ENCODE results near the gene SHISA3. TPM values are rescaled to one million over a fixed set of nuclear protein-coding genes. Genes with fewer than 3 reads are reported as not detected.

The SHISA3 gene
- total RNA-seq, 1 experiment from 2014 or later: 29.5 TPM

GRCh38 chr4:42442601-42443000 is 45.3 kb downstream of the SHISA3 start:
- ChIA-PET POLR2A (ENCODE audit: unreplicated experiment) (no interaction called here), CTCF (no interaction called here)
- Histone ChIP-seq H3K27ac (ENCODE audit: low read length) (no peak overlapping the region), H3K36me3 (ENCODE audit: low read depth, low read length) (no peaks in the 10 kb centered on the region), H3K9me2 (replicated peaks; ENCODE audit: low read length) (no peaks in the 10 kb centered on the region), H3K27me3 (ENCODE audit: low read length) (no peaks in the 10 kb centered on the region), H3K4me3 (ENCODE audit: low read length) (no peak overlapping the region), H3K4me1 (ENCODE audit: insufficient read depth, low read length) (no peaks in the 10 kb centered on the region), H3K9me3 (ENCODE audit: low read length) (no peaks in the 10 kb centered on the region), H3F3A (ENCODE audit: low read length, unreplicated experiment) (no peaks in the 10 kb centered on the region), H3K9ac (ENCODE audit: low read length) (no peak overlapping the region), H4K20me1 (ENCODE audit: low read length) (no peaks in the 10 kb centered on the region), H2AFZ (ENCODE audit: low read length) (no peak overlapping the region), H3K4me2 (ENCODE audit: low read length) (no peak overlapping the region), H3K79me2 (ENCODE audit: low read length) (no peaks in the 10 kb centered on the region)
- TF ChIP-seq CTCF (conservative IDR thresholded peaks at IDR 0.05; ENCODE audit: low read depth, low read length): no peak
- TF ChIP-seq EZH2 (IDR thresholded peaks at IDR 0.05; ENCODE audit: low read length, unreplicated experiment): no peak
- no peak for TF ChIP-seq EZH2phosphoT487 (IDR thresholded peaks at IDR 0.05; ENCODE audit: borderline replicate concordance, low read length)
- BruUV-seq (replicated peaks): no TSS peak
- intact Hi-C loops (cut with micrococcal nuclease): no loop called here
- no peak for DNase-seq
- ATAC-seq: no peak

GRCh38 chr4:42445038-42445437 is 47.8 kb downstream of the SHISA3 start:
- ChIA-PET CTCF (interaction anchor here (0.6 kb wide), 1 partner anchor 20 kb away, joined by 3 read pairs; no protein-coding TSS in a partner anchor), POLR2A (ENCODE audit: unreplicated experiment) (no interaction called here)
- no peaks in the 10 kb centered on the region for H3F3A ChIP-seq (ENCODE audit: low read length, unreplicated experiment)
- no peak overlapping the region for H2AFZ ChIP-seq (ENCODE audit: low read length)
- H3K4me3 ChIP-seq (ENCODE audit: low read length): no peak overlapping the region
- no peaks in the 10 kb centered on the region for H3K4me1 ChIP-seq (ENCODE audit: insufficient read depth, low read length)
- BruUV-seq (replicated peaks): no TSS peak
- no peak overlapping the region for H3K27ac ChIP-seq (ENCODE audit: low read length)
- no peaks in the 10 kb centered on the region for H3K9me3 ChIP-seq (ENCODE audit: low read length)
- no peak for TF ChIP-seq CTCF (conservative IDR thresholded peaks at IDR 0.05; ENCODE audit: low read depth, low read length)
- no peak for TF ChIP-seq EZH2phosphoT487 (IDR thresholded peaks at IDR 0.05; ENCODE audit: borderline replicate concordance, low read length)
- no peak for TF ChIP-seq EZH2 (IDR thresholded peaks at IDR 0.05; ENCODE audit: low read length, unreplicated experiment)
- no peak overlapping the region for H3K9ac ChIP-seq (ENCODE audit: low read length)
- no peaks in the 10 kb centered on the region for H4K20me1 ChIP-seq (ENCODE audit: low read length)
- no peaks in the 10 kb centered on the region for H3K36me3 ChIP-seq (ENCODE audit: low read depth, low read length)
- H3K79me2 ChIP-seq (ENCODE audit: low read length): no peaks in the 10 kb centered on the region
- ATAC-seq (no peak), DNase-seq (no peak)
- no peaks in the 10 kb centered on the region for H3K27me3 ChIP-seq (ENCODE audit: low read length)
- intact Hi-C loops (cut with micrococcal nuclease): no loop called here
- H3K9me2 ChIP-seq (replicated peaks; ENCODE audit: low read length): no peaks in the 10 kb centered on the region
- H3K4me2 ChIP-seq (ENCODE audit: low read length): no peak overlapping the region

- no peaks in the 10 kb centered on the region for H3K9me2 ChIP-seq (replicated peaks; ENCODE audit: low read length)
- no peak overlapping the region for H3K27ac ChIP-seq (ENCODE audit: low read length)
- no peak for DNase-seq
- ATAC-seq: no peak
- no peaks in the 10 kb centered on the region for H3K4me1 ChIP-seq (ENCODE audit: insufficient read depth, low read length)
- H4K20me1 ChIP-seq (ENCODE audit: low read length): no peaks in the 10 kb centered on the region
- BruUV-seq (replicated peaks): no TSS peak
- TF ChIP-seq EZH2 (IDR thresholded peaks at IDR 0.05; ENCODE audit: low read length, unreplicated experiment): no peak
- TF ChIP-seq EZH2phosphoT487 (IDR thresholded peaks at IDR 0.05; ENCODE audit: borderline replicate concordance, low read length): no peak
- TF ChIP-seq CTCF (conservative IDR thresholded peaks at IDR 0.05; ENCODE audit: low read depth, low read length): no peak
- no peaks in the 10 kb centered on the region for H3K9me3 ChIP-seq (ENCODE audit: low read length)
- no peak overlapping the region for H3K9ac ChIP-seq (ENCODE audit: low read length)
- ChIA-PET CTCF (no interaction called here), POLR2A (ENCODE audit: unreplicated experiment) (no interaction called here)
- no peaks in the 10 kb centered on the region for H3K79me2 ChIP-seq (ENCODE audit: low read length)
- H3K27me3 ChIP-seq (ENCODE audit: low read length): no peaks in the 10 kb centered on the region
- intact Hi-C loops (cut with micrococcal nuclease): no loop called here
- no peak overlapping the region for H3K4me3 ChIP-seq (ENCODE audit: low read length)
- no peaks in the 10 kb centered on the region for H3F3A ChIP-seq (ENCODE audit: low read length, unreplicated experiment)
- H3K36me3 ChIP-seq (ENCODE audit: low read depth, low read length): no peaks in the 10 kb centered on the region
- no peak overlapping the region for H3K4me2 ChIP-seq (ENCODE audit: low read length)
- H2AFZ ChIP-seq (ENCODE audit: low read length): no peak overlapping the region
Measured at GRCh38 chr4:42446823-42447222, 49.5 kb downstream of the SHISA3 start.

Other genes starting within 250 kb of the SHISA3 start
- gene BEND4, start 244.8 kb upstream of the SHISA3 start, total RNA-seq (2014; rRNA removed): not detected in 2 replicates